ENCODE data around the gene KLHL6. TPM values are rescaled to one million over a fixed set of nuclear protein-coding genes. Genes with fewer than 3 reads are reported as not detected.

Gene KLHL6
- total RNA-seq, 1 donor from 2014 or later, result 0.11 TPM

GRCh38 chr3:183493296-183494045, 62.0 kb downstream of the KLHL6 start:
- TF ChIP-seq EZH2 (IDR thresholded peaks at IDR 0.05; ENCODE audit: insufficient read depth, low read length) (no peak), CTCF (IDR thresholded peaks at IDR 0.05; ENCODE audit: insufficient read depth, low read depth, low read length) (no peak)
- no peak overlapping the region for H3K4me3 Mint-ChIP-seq (ENCODE audit: unreplicated experiment)
- no peak overlapping the region for H3K27ac ChIP-seq (ENCODE audit: low read depth, low read length)
- no peak for DNase-seq (ENCODE audit: low read depth)
- no peak overlapping the region for H3K9ac ChIP-seq (ENCODE audit: low read length)
- H3K9me3 ChIP-seq (ENCODE audit: insufficient read depth, low read depth, low read length), result no peaks in the 10 kb centered on the region
- H3K4me1 Mint-ChIP-seq (ENCODE audit: low read depth, unreplicated experiment), result peaks cover 17% of the 10 kb centered on the region
- no peaks in the 10 kb centered on the region for H4K20me1 ChIP-seq (ENCODE audit: insufficient read depth, low read length)
- H3K9me3 Mint-ChIP-seq (ENCODE audit: unreplicated experiment), result no peaks in the 10 kb centered on the region
- no peak overlapping the region for H3K27ac Mint-ChIP-seq (ENCODE audit: unreplicated experiment)
- no peak overlapping the region for H3K4me3 ChIP-seq (ENCODE audit: insufficient read depth, low read depth, low read length)
- no peaks in the 10 kb centered on the region for H3K79me2 ChIP-seq (ENCODE audit: insufficient read depth, low read length)
- no peak overlapping the region for H2AFZ ChIP-seq (ENCODE audit: low read depth, low read length)
- H3K27me3 Mint-ChIP-seq (ENCODE audit: low read depth, unreplicated experiment), result peaks cover 2% of the 10 kb centered on the region
- FAIRE-seq, result no peak
- no peaks in the 10 kb centered on the region for H3K36me3 Mint-ChIP-seq (ENCODE audit: low read depth, unreplicated experiment)
- no peak overlapping the region for H3K4me2 ChIP-seq (ENCODE audit: low read length)
- peaks cover 5% of the 10 kb centered on the region for H3K4me1 ChIP-seq (ENCODE audit: insufficient read depth, low read length)
- no peaks in the 10 kb centered on the region for H3K27me3 ChIP-seq (ENCODE audit: insufficient read depth, low read length)
- H3K36me3 ChIP-seq (ENCODE audit: insufficient read depth, low read length), result no peaks in the 10 kb centered on the region

GRCh38 chr3:183492849-183493179, 62.7 kb downstream of the KLHL6 start:
- no peak overlapping the region for H2AFZ ChIP-seq (ENCODE audit: low read depth, low read length)
- no peak overlapping the region for H3K4me2 ChIP-seq (ENCODE audit: low read length)
- H3K9me3 Mint-ChIP-seq (ENCODE audit: unreplicated experiment), result no peaks in the 10 kb centered on the region
- no peak overlapping the region for H3K27ac Mint-ChIP-seq (ENCODE audit: unreplicated experiment)
- no peaks in the 10 kb centered on the region for H3K36me3 Mint-ChIP-seq (ENCODE audit: low read depth, unreplicated experiment)
- no peak overlapping the region for H3K27ac ChIP-seq (ENCODE audit: low read depth, low read length)
- H3K4me1 Mint-ChIP-seq (ENCODE audit: low read depth, unreplicated experiment), result peaks cover 17% of the 10 kb centered on the region
- H4K20me1 ChIP-seq (ENCODE audit: insufficient read depth, low read length), result no peaks in the 10 kb centered on the region
- no peaks in the 10 kb centered on the region for H3K36me3 ChIP-seq (ENCODE audit: insufficient read depth, low read length)
- no peak overlapping the region for H3K4me3 Mint-ChIP-seq (ENCODE audit: unreplicated experiment)
- H3K27me3 ChIP-seq (ENCODE audit: insufficient read depth, low read length), result no peaks in the 10 kb centered on the region
- no peak overlapping the region for H3K4me3 ChIP-seq (ENCODE audit: insufficient read depth, low read depth, low read length)
- no peak for FAIRE-seq
- H3K9me3 ChIP-seq (ENCODE audit: insufficient read depth, low read depth, low read length), result no peaks in the 10 kb centered on the region
- DNase-seq (ENCODE audit: low read depth), result peak; percentile 18
- peaks cover 2% of the 10 kb centered on the region for H3K27me3 Mint-ChIP-seq (ENCODE audit: low read depth, unreplicated experiment)
- no peak overlapping the region for H3K9ac ChIP-seq (ENCODE audit: low read length)
- TF ChIP-seq CTCF (IDR thresholded peaks at IDR 0.05; ENCODE audit: insufficient read depth, low read depth, low read length), result no peak
- TF ChIP-seq EZH2 (IDR thresholded peaks at IDR 0.05; ENCODE audit: insufficient read depth, low read length), result no peak
- no peaks in the 10 kb centered on the region for H3K79me2 ChIP-seq (ENCODE audit: insufficient read depth, low read length)
- peaks cover 5% of the 10 kb centered on the region for H3K4me1 ChIP-seq (ENCODE audit: insufficient read depth, low read length)

Measured in astrocyte (in vitro differentiated cells and primary cell).